Peyer's patch (tissue), 4 donors: Measurements from ENCODE around the gene APRT. TPM values are rescaled to one million over a fixed set of nuclear protein-coding genes. Genes with fewer than 3 reads are reported as not detected.
A peak's percentile ranks its signal among the peaks of the same experiment; 100 is the strongest.

Source experiments
- DNase-seq, 3 donors: peaks; one replicate each; pipeline ENCODE4 v3.0.0-alpha.2; 2017 to 2019
- H3K27ac ChIP-seq, 4 donors: fragments of 200-600 bp; sonication (generic); one replicate each; pipeline ENCODE4 v1.5.1; 2016 to 2019
- H3K27me3 ChIP-seq, 2 donors: fragments of 200-600 bp; sonication (generic); one replicate each; pipeline ENCODE4 v1.5.1; 2019
- H3K36me3 ChIP-seq, 3 donors: fragments of 200-600 bp; sonication (generic); one replicate each; pipeline ENCODE4 v1.5.1; 2016 to 2019
- H3K4me1 ChIP-seq, 4 donors: fragments of 200-600 bp; sonication (generic); one replicate each; pipeline ENCODE4 v1.5.1; 2016 to 2019
- H3K4me3 ChIP-seq, 4 donors: fragments of 200-600 bp; sonication (generic); 1 replicate in 3 of 4; 2 replicates in 1 of 4; pipeline ENCODE4 v1.5.1; 2016 to 2019; ENCODE audit warnings: mild to moderate bottlenecking in 1 of 4
- H3K9me3 ChIP-seq, 4 donors: fragments of 200-600 bp; sonication (generic); one replicate each; pipeline ENCODE4 v1.5.1; 2016 to 2019; ENCODE audit warnings: mild to moderate bottlenecking in 1 of 4
- POLR2A ChIP-seq, 2 donors: fragments of 450-650 bp; IDR thresholded peaks; one replicate each; pipeline ENCODE4 v1.5.1; 2017; ENCODE audit warnings: antibody characterized with exemption in 2 of 2, mild to moderate bottlenecking in 2 of 2, moderate library complexity in 2 of 2
- total RNA-seq, 4 donors: library from RNA; depleted of rRNA; stranded (reverse); fragments of >200 nt; gene quantifications; one replicate each; pipeline ENCODE4 v1.1.0, GENCODE V29; 2016
- TF ChIP-seq, protein P1 (sequence below), 6 experiments: fragments of 450-650 bp in 4 of 6; fragments of 200-600 bp in 2 of 6; sonication (generic) in 1 of 6; IDR thresholded peaks; one replicate each; pipeline ENCODE4 v1.5.1; 2017 to 2019; ENCODE audit warnings: antibody characterized with exemption in 6 of 6, mild to moderate bottlenecking in 3 of 6, moderate library complexity in 1 of 6

Gene APRT
- total RNA-seq, 4 donors from 2014 or later, result 109 to 190 (median 122) TPM

DNA sequence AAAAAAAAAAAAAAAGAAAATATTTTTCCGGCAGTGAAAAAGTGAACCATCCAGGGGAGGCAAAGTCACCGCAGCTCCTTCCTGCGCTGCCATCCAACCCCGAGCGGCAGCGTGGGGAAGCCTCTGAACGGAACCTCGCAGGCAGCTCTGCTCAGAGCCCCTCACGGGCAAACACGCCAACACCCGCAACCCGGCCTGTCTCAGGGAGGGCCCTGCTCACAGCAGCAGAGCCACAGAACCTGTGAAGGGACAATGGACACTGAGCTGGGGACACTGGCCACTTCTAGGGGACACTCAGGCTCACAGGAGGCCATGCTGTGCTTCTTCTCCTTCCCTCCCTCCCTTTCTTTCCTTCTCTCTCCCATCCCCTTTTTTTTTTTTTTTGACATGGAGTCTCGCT lies 21.4 kb upstream of the APRT start:
- H3K9me3 ChIP-seq, result no peaks in the 10 kb centered on the region
- peaks cover 0 to 24% (median 0%) of the 10 kb centered on the region in 3 donors for H3K36me3 ChIP-seq
- no peak for DNase-seq
- H3K27me3 ChIP-seq, result no peaks in the 10 kb centered on the region
- TF ChIP-seq POLR2A (IDR thresholded peaks at IDR 0.05), result no peak
- TF ChIP-seq, protein P1, sequence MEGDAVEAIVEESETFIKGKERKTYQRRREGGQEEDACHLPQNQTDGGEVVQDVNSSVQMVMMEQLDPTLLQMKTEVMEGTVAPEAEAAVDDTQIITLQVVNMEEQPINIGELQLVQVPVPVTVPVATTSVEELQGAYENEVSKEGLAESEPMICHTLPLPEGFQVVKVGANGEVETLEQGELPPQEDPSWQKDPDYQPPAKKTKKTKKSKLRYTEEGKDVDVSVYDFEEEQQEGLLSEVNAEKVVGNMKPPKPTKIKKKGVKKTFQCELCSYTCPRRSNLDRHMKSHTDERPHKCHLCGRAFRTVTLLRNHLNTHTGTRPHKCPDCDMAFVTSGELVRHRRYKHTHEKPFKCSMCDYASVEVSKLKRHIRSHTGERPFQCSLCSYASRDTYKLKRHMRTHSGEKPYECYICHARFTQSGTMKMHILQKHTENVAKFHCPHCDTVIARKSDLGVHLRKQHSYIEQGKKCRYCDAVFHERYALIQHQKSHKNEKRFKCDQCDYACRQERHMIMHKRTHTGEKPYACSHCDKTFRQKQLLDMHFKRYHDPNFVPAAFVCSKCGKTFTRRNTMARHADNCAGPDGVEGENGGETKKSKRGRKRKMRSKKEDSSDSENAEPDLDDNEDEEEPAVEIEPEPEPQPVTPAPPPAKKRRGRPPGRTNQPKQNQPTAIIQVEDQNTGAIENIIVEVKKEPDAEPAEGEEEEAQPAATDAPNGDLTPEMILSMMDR (IDR thresholded peaks at IDR 0.05), result no peak
- no peak overlapping the region for H3K4me3 ChIP-seq
- H3K4me1 ChIP-seq, result no peaks in the 10 kb centered on the region
- H3K27ac ChIP-seq, result no peak overlapping the region

DNA sequence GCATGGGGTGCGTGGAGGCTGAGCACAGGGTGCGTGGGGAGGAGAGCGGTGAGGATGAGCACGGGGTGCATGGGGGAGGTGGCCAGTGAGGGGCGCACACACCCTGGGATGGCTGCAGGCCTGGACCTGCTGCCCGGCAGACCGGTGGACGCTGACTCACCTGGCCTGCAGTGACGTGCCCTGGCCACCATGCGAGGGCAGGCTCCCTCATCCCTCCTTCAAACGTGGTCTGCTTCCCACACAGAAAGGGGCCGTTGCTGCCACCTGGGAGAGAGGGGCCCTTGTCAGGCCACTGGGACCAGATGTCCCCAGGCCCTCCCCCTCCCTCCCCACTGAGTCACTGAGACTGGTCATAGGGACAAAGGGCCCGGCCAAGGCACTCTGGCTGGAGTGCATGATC lies 20.1 kb upstream of the APRT start:
- Histone ChIP-seq H3K36me3 (peaks cover 0 to 32% (median 0%) of the 10 kb centered on the region in 3 donors), H3K9me3 (no peaks in the 10 kb centered on the region), H3K4me3 (no peak overlapping the region), H3K4me1 (peaks cover 0 to 3% (median 0%) of the 10 kb centered on the region in 4 donors), H3K27ac (no peak overlapping the region), H3K27me3 (no peaks in the 10 kb centered on the region)
- DNase-seq, result no peak
- TF ChIP-seq, protein P1 (IDR thresholded peaks at IDR 0.05), result no peak
- TF ChIP-seq POLR2A (IDR thresholded peaks at IDR 0.05), result no peak

DNA sequence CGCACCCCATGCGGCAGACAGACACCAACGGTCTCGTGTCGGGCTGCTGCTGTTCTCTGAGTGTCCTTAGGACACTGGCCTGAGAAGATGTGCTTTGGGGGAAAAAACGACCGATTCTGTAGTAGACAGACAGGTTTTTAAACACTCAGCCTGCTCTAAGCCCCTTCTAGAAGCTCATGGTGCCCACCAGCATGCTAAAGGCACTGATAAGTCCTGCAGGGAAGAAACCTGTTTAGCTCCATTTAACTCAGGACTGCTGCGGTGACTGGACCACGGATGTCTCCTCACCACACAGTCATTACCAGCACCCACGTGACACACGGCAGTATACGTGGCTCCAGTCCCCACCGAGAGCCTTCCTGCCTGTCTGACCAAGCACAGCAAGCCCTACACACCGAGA lies 19.1 kb upstream of the APRT start:
- Histone ChIP-seq H3K9me3 (no peaks in the 10 kb centered on the region), H3K4me1 (peaks cover 0 to 9% (median under 1%) of the 10 kb centered on the region in 4 donors), H3K4me3 (no peak overlapping the region), H3K27ac (peak overlapping the region in 3 of 4 donors; percentile 38 to 72 (median 52)), H3K27me3 (no peaks in the 10 kb centered on the region), H3K36me3 (peaks cover 0 to 38% (median 0%) of the 10 kb centered on the region in 3 donors)
- DNase-seq, result no peak
- no peak for TF ChIP-seq POLR2A (IDR thresholded peaks at IDR 0.05)
- TF ChIP-seq, protein P1 (IDR thresholded peaks at IDR 0.05), result no peak

DNA sequence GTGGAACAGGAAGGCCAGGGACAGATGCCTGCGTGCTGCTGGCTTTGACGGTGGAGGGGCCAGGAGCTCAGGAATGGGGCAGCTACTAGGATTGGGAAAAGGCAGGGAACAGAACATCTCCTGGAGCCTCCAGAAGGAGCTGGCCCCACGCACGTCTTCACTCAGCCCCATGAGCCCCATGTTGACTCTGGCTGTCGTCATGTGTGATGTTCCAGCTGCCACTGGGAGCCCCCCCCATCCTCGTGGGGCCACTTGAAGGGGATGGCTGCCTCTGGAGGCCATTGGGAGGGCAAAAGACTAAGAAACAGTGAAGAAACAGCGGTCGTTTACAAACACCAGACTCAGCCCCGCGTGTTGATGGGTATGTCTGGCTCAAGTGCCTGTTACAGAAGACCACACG lies 18.5 kb upstream of the APRT start:
- Histone ChIP-seq H3K4me3 (no peak overlapping the region), H3K27ac (peak overlapping the region in 3 of 4 donors; percentile 38 to 72 (median 52)), H3K27me3 (no peaks in the 10 kb centered on the region), H3K9me3 (no peaks in the 10 kb centered on the region), H3K36me3 (peaks cover 0 to 34% (median 0%) of the 10 kb centered on the region in 3 donors), H3K4me1 (peaks cover 0 to 9% (median 2%) of the 10 kb centered on the region in 4 donors)
- TF ChIP-seq, protein P1 (IDR thresholded peaks at IDR 0.05), result no peak
- TF ChIP-seq POLR2A (IDR thresholded peaks at IDR 0.05), result no peak
- peak in 1 of 3 donors; percentile 67 for DNase-seq

DNA sequence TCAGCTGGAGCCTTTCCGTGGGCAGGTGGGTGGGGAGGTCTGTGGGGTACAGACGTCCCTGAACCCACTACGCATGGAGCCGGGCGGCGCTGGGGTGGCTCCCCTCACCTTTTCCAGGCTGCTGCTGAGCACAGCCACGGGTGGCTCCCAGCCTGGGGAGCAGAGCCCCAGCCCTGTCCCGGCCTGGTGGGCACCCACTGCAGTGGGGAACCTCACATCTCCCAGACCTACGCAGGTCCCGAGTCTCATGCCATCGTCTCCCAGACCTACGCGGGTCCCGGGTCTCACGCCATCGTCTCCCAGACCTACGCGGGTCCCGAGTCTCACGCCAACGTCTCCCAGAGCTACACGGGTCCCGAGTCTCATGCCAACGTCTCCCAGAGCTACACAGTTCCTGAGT lies 17.0 kb upstream of the APRT start:
- no peak for DNase-seq
- Histone ChIP-seq H3K27ac (no peak overlapping the region), H3K27me3 (no peaks in the 10 kb centered on the region), H3K4me3 (no peak overlapping the region), H3K36me3 (peaks cover 0 to 42% (median 0%) of the 10 kb centered on the region in 3 donors), H3K4me1 (peaks cover 0 to 9% (median 2%) of the 10 kb centered on the region in 4 donors), H3K9me3 (no peaks in the 10 kb centered on the region)
- TF ChIP-seq, protein P1 (IDR thresholded peaks at IDR 0.05), result no peak
- TF ChIP-seq POLR2A (IDR thresholded peaks at IDR 0.05), result no peak

DNA sequence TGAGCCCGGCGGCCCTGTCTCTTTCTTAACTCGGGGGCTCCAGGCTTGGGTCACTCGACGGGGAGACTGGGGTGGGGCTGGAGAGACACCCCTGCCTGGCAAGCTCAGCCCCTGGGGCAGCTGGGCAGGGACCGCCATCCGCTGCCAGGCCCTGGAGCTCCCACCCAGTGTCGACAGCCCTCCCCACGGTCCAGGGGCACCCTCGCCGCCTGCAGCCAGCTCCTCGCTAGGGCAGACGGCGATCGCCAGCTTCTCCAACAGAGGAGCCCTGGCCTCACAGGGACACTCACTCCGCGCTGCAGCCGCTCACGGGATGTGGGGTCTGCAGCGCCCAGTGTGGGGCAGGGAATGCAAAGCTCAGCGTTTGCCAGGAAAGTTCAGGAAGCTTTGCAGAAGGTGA lies 16.0 kb upstream of the APRT start:
- Histone ChIP-seq H3K4me1 (peaks cover 0 to 9% (median 2%) of the 10 kb centered on the region in 4 donors), H3K27me3 (no peaks in the 10 kb centered on the region), H3K36me3 (peaks cover 0 to 48% (median 0%) of the 10 kb centered on the region in 3 donors), H3K9me3 (no peaks in the 10 kb centered on the region), H3K27ac (no peak overlapping the region), H3K4me3 (no peak overlapping the region)
- DNase-seq, result no peak
- TF ChIP-seq, protein P1 (IDR thresholded peaks at IDR 0.05), result no peak
- no peak for TF ChIP-seq POLR2A (IDR thresholded peaks at IDR 0.05)
